HG02973 (cell line): ENCODE results near the gene HSF2BP.
"Not testable (repeated sequence)": the region's sequence is repeated elsewhere in the genome, so short reads cannot be mapped to it uniquely, and the experiment has no call there.

Experiments used
- ATAC-seq: cut with Tn5 transposase; IDR thresholded peaks from one replicate; pipeline ENCODE4 v1.9.1; 2021; ENCODE audit warnings: moderate library complexity; ENCODE audit not compliant: unreplicated experiment

The HSF2BP gene

DNA sequence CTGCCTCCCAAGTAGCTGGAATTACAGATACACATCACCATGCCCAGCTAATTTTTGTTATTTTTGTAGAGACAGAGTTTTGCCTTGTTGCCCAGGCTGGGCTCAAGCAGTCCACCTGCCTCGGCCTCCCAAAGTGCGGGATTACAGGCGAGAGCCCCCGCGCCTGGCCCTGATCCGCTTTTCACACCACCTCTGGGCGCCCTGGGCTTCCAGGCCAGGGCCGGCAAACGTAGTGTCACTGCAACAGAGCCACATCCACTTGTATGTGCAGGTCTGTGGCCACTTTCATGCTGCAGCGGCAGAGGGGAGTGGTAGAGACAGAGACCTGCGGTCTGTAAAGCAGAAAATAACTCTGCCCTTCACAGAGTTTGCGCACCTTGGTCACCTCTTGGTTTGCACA is 29.6 kb upstream of the HSF2BP start:
- no peak for ATAC-seq

DNA sequence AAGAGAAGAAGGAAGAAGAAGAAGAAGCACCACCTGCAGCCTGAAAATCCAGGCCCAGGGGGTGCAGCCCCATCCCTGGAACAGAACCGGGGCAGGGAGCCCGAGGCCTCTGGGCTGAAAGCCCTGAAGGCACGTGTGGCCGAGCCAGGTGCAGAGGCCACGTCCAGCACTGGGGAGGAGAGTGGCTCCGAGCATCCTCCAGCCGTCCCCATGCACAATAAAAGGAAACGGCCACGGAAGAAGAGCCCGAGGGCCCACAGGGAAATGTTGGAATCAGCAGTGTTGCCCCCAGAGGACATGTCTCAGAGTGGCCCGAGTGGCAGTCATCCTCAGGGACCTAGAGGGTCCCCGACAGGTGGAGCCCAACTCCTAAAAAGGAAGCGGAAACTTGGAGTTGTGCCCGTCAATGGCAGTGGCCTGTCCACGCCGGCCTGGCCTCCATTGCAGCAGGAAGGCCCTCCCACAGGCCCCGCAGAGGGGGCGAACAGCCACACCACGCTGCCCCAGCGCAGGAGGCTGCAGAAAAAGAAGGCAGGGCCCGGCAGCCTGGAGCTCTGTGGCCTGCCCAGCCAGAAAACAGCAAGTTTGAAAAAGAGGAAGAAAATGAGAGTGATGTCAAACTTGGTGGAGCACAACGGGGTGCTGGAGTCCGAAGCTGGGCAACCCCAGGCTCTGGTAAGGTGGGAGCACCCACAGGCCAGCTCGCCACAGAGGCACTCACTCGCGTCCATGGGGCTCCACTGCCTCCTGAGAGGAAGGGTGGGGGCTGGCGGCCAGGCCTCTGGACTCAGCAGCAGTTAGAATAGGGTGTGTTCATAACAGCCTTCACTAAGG is 28.5 kb upstream of the HSF2BP start:
- no peak for ATAC-seq

DNA sequence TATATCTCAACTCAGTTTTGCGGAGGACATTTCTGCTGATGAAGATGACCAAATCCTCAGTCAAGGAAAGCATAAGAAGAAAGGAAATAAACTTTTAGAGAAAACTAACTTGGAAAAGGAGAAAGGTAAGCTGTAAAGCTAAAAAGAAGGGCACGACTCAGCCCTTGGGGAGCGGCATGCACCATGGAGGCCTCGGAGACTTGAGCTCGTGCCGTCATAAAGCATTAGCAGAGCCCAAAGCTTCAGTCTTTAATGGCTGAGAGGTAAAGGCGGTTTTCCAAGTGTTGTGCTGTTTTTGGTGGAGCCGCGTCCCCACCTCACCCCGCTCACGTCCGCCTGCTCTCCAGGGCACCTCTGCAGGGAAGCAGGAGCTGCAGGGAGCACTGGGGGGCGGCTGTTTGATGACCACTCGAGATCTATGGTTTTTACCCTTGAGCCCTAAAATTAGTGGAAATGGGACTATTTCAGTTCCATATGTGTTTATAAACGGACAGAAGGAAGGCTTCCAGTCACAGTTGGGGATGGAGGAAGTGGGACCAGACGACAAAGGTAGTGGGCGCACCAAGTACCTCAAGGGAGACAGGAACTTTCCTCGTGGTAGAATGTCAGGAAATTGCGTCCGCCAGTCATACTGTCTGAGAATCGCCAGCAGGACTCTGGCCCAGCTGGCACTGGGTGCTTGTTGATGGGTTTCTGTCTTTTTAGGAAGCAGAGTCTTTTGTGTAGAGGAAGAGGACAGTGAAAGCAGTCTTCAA is 27.7 kb upstream of the HSF2BP start:
- no peak for ATAC-seq

DNA sequence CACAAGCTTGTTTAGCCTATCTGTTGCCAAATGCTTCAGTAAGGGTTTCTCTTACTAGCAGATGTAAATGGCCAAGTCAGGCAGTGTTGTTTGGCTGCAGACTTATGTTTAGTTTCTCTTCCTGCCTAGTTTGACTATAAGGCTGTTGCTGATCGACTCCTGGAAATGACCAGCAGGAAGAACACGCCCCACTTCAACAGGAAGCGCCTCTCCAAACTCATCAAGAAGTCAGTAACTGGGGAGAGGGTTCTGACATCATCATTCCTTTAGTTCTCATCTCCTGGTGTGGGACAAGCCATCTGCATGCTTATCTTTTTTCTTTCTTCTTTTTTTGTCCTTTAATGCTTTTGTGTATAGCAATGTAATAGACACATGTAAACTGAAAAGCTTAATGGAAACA is 25.1 kb upstream of the HSF2BP start:
- no peak for ATAC-seq

DNA sequence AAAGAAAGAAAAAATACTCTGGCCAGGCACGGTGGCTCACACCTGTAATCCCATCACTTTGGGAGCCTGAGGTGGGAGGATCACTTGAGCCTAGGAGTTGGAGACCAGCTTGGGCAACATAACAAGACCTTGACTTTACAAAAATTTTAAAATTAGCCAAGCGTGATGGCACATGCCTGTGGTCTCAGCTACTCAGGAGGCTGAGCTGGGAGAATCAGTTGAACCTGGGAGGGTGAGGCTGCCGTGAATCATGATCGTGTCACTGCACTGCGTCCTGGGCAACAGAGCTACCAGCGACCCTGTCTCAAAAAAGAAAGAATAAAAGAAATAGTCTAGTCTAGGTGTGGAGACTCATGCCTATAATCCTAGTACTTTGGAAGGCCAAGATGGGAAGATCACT is 22.4 kb upstream of the HSF2BP start:
- ATAC-seq: no peak

DNA sequence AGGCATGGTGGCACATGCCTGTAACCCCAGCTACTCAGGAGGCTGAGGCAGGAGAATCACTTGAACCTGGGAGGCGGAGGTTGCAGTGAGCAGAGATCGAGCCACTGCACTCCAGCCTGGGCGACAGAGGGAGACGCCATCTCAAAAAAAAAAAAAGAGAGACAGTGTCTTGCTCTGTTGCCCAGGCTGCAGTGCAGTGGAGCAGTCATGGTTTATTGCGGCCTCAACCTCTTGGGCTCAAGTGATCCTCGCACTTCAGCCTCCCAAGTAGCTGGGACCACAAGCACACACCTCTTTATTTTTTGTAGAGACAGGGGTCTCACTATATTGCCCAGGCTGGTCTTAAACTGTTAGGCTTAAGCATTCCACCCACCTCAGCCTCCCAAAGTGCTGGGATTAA is 21.1 kb upstream of the HSF2BP start:
- not testable (repeated sequence) for ATAC-seq

DNA sequence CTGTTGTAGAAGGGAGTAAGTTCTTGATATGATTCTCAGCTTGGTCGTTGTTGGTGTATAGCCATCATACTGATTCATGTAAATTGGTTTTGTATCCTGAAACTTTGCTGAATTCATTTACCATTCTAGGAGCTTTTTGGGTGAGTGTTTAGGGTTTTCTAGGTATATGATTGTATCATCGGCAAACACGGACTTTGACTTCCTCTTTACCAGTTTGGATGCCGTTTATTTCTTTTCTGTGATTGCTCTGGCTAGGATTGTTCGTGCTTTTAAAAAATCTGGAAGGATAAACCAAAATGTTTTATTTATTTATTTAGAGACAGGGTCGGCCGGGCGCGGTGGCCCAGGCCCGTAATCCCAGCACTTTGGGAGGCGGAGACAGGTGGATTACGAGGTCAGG is 20.7 kb upstream of the HSF2BP start:
- ATAC-seq: no peak

DNA sequence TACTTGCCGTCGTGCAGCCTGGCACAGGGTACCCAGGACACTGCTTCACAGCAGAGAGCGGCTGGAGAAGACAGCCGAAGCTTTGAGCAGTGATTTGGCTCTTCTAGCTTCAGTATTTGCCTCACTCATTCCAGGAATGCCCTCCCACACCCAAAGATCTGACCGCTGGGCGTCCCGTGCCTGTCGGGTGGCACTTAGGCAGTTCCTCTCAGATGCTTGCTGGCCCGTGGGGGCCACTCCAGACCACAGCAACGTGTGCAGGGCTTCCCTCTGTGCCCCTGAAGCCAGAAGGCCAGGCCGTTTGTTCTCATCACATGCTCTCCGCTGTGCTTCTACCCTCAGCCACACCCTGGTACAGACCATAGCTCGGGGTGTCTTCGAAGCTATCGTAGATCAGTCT is 17.1 kb upstream of the HSF2BP start:
- ATAC-seq: no peak

DNA sequence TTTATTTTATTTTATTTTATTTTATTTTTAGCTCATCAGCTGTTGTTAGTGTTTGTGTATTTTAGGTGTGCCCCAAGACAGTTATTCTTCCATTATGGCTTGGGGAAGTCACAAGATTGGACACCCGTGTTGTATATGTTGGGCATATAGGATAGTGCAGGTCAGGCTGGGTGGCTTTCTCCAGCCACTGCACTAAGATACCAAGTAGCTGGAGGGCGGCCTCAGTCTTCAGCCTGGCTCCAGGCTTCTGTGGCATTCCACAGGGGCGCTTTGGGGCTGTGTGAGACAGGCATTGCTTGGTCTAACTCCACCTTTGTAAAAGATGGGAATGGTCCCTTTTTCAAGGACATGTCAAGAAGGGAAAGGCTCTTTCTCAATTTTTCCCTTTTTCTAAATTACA is 16.6 kb upstream of the HSF2BP start:
- no peak for ATAC-seq

DNA sequence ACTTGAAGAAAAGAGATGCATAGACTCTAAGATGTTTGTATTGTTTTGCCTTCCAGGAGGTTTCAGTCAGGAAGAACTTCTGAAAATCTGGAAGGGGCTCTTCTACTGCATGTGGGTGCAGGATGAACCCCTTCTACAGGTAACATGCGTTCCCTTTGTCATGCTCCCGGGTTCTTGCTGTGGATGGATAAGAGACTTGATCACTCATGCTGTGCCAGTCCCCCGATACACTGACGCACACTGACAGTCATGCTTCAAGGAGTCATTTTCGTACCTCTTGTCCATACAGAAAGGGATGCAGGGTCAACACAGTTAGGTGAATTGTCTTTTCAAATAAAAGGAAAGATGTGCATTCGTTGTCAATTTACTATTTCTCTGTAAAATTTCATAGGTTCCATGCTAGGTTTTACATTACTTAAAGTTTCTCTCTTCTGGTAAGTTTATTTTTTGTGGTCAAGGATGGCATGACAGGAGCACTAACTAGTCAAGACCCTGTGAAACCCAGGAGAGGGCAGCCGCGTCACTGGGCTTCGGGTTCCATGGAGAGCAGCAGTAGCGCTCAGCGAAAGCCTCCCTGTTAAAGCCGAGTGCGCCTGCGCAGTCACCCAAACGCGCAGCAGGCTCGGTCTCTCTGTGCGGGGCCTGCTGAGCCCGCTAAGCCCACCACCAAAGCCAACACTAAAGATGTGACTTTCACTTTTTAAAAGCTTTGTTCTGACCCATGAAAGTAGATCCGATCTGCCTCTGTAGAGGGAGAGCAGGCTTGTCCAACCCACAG is 10.7 kb upstream of the HSF2BP start:
- ATAC-seq: no peak

DNA sequence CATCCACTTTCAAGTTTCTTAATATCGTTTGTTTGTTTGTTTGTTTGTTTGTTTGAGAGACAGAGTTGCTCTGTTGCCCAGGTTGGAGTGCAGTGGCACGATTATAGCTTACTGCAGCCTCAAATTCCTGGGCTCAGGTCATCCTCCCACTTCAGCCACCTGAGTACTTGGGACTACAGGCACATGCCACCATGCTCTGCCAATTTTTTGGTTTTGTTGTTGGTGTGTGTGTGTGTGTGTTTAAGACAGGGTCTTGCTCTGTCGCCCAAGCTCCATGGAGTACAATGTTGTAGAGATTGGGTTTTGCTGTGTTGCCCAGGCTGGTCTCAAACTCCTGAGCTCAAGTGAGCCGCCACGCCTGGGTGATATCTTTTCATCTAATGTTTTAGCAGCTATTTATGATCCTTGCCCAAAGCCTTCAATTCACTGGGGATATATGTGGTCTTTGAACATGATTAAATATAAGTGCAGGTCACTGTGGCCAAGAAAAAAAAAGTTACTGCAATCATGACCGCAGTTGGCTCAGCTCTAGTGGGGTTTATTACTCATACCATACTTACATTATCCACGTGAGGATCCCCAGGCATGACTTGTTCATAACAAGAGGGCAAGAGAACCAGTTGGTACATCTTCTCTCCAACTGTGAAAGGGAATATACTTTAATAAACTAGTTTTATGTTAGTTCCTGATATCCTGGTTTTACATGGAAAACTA is 8.1 kb upstream of the HSF2BP start:
- ATAC-seq: no peak

DNA sequence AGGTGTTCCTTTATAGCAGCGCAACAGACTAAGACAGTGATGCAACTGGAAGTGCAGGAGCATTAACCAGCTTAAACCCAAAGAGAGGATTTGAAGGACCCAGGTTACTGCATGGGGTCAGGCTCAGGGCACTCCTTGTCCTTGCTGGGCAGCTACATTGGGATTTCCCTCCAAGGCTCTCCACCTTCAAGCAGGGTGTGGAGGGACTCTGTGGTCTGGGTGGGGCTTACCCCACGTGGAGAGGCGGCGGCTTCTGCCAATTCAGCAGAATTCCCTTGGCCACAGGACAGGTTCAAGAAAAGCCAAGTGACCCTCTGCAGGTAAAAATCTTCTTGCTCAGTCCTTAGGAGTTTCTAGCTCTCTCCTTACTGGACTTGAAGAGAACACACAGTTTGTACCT is 6.6 kb upstream of the HSF2BP start:
- no peak for ATAC-seq

DNA sequence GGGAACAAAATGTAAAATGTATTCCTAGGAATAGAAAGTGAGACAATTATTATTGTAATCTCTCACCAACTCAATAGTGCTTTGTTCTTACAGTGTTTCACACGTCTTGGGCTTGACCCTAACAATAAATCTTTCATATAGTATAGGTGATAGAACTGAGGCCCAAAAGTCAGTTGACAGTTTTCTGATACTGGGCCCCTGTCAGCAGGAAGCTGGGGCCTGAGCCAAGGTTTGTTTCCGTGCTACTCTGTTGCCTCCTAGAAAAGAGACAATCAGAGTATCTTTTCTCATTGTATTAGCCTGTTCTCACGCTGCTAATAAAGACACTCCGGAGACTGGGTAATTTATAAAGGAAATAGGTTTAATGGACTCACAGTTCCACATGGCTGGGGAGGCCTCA is 5.1 kb upstream of the HSF2BP start:
- ATAC-seq: no peak

DNA sequence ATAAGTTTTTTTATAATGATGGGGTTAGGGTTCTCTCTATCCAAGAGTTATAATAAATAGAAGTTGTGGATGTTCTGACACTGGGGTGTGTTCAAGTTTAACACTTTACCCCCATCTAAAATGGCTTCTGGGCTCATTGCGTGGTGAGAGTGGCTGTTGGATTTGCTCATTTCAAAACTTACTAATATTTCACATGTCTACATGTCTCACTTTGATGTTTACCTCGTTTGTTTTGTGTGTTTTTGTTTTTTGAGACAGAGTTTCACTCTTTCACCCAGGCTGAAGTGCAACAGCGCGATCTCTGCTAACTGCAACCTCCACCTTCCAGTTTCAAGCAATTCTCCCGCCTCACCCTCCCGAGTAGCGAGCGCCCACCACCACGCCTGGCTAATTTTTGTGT is 3.7 kb upstream of the HSF2BP start:
- no peak for ATAC-seq

DNA sequence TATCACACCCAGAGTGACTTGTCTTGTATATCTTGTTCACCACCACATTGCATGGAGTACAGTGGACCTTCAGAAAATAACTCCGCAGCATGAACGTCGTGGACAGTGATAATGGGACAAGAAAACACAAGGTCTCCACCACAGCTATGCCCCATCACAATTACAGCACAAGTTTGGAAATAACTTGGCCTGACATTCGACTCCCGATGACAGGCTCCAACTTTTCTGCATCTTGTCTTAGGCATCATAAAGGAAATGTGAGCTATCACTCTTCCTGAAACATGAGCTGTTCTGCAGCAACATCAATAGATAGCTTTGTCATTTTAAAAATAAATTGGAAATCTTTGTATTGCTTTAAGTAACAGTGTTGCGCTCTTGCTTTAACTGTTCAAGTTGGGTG is 3.0 kb upstream of the HSF2BP start:
- ATAC-seq: no peak

DNA sequence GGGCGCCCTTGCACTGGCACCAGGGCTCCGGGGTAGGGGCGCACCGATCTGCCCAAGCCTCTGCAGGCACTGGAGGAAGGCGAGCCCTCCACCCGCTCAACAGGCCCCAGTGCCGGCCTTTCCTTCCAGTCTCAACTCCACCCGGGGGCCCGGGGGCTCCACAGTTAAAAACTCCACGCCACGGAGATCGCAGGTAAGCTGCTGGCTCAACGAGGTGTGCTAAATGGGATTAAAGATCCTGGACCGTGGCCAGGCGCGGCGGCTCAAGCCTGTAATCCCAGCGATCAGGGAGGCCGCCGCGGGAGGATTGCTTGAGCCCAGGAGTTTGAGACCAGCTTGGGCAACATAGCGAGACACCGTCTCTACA is 536 bp downstream of the HSF2BP start:
- no peak for ATAC-seq

DNA sequence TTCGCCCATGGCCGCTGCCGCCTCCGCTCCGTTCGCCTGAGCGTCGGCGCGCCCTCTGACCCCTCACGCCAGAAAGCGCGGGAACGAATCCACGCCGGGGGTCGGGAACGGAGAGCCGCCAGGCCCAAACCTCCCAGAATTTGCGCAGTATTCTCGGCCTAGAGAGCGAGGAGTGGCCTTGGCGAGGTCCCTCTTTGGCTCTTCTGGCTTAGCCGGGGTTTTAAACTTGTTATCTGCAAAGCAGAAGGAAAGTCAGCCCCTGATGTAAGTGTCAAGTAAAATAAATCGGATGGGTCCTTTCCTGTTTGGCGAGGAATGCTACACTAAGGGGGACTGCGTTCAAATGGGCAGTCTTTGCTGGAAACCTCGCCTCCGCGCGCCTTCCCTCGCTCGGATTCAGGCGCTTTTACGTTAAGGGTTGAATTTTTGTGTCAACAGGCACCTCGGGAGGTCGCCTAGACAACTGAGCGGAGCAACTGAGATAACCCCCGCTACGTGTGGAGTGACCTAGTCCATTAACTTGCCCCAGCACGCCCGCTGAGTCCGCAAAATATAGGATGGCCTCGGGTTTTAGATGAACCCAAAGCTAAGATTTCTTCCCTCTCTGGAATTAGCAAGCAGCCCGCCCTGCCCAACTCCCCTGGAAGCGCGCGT is 1.1 kb downstream of the HSF2BP start:
- no peak for ATAC-seq

DNA sequence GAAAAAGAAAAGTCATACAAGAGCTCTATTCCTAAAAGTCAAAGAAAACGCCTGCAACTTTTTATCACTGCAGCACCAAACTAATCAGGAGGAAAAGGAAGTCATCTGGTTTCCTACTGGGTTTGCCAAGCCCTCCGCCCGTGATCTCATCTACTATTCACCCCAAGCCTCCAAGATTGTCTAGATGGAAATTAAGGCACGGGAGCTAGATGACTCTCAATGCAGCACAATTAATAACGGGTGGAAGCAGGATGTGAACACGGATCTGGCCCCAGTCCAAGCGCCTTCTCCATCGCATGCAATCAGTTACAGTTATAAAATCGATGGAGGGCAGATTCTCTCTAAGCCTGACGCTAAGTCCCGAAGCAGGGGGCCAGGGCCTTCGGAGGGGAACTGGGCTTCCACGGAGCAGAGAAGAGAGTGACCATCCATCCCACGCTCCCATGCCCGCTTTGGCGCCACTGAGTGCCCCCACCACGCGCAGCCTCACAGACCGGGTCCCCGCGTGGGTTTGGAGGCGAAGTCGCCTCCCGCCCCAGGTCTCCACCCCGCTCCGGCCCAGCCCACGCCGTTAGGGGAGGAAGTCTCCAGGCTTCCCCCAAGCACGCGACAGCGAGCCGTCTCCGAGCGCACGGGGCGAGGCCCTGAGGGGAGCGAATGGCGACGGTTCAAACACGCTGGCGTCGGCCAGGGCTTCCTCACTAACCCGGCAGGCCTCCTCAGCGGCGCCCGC is 1.8 kb downstream of the HSF2BP start:
- no peak for ATAC-seq

DNA sequence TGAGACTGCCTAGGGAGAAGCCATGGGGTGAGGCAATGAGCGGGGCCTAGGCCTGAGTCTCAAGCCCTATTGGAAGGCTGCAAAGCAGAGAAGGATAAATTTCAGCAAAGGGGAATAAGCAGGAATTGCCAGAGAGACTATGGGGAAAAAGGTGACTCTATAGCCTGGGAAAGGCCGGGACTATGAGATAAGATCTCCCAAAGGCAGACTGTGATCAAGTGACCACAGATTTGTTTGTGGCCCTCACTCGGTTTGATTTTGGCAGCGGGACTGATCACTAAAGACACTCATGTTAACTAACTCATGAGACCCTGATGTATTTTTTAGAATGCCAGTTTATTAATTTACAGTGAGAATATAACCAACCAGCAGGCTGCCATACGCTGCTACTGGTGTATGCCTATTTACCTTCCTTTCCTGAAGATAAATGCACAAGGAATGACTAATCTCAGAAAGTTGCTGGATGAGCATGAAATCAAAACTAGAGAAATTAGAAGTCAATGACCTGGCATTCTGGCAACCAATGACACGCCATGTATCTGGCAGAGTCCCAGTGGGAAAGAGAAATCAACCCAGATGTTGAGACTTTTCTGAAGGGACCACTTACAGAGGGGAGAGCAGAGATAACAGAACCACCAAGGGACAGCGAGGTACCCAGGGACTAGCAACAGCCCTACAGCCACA is 4.3 kb downstream of the HSF2BP start:
- no peak for ATAC-seq
